Thoracic aorta (tissue), 2 donors: Measurements from ENCODE around the gene PLPP6. TPM values are rescaled to one million over a fixed set of nuclear protein-coding genes. Genes with fewer than 3 reads are reported as not detected.
A peak's percentile ranks its signal among the peaks of the same experiment; 100 is the strongest.
"Not testable (repeated sequence)": the region's sequence is repeated elsewhere in the genome, so short reads cannot be mapped to it uniquely, and the experiment has no call there.

Experiments
- ATAC-seq: fragments of 150-250 bp; one replicate; pipeline ENCODE4 v1.8.0; 2017; ENCODE audit warnings: low read depth; ENCODE audit not compliant: insufficient number of reproducible peaks, low FRiP score
- DNase-seq: peaks from one replicate; pipeline ENCODE4 v3.0.0-alpha.2; 2020; ENCODE audit warnings: low spot score
- H3K27ac ChIP-seq, 2 donors: fragments of 200-600 bp; sonication (generic); 1 replicate in 1 of 2; 2 replicates in 1 of 2; pipeline ENCODE4 v1.5.1; 2016; ENCODE audit warnings: mild to moderate bottlenecking in 2 of 2, moderate library complexity in 2 of 2
- H3K27me3 ChIP-seq: fragments of 200-600 bp; sonication (generic); replicated peaks from 2 replicates; pipeline ENCODE4 v1.6.0; 2016; ENCODE audit warnings: mild to moderate bottlenecking; ENCODE audit not compliant: insufficient read depth
- H3K36me3 ChIP-seq: fragments of 200-600 bp; sonication (generic); one replicate; pipeline ENCODE4 v1.5.1; 2016
- H3K4me1 ChIP-seq, 2 donors: fragments of 200-600 bp; sonication (generic); 1 replicate in 1 of 2; 2 replicates in 1 of 2; pipeline versions ENCODE4 v1.5.1 to v1.6.0; 2016; ENCODE audit warnings: low read depth in 2 of 2, mild to moderate bottlenecking in 1 of 2; ENCODE audit not compliant: control insufficient read depth in 1 of 2
- H3K4me3 ChIP-seq: fragments of 200-600 bp; sonication (generic); 2 replicates; pipeline ENCODE4 v1.5.1; 2016; ENCODE audit warnings: mild to moderate bottlenecking
- H3K9me3 ChIP-seq: fragments of 200-600 bp; sonication (generic); 2 replicates; pipeline ENCODE4 v1.5.1; 2016
- total RNA-seq, 2 donors: library from RNA; depleted of rRNA; stranded (reverse); fragments of >200 nt; gene quantifications; one replicate each; pipeline versions ENCODE4 v1.1.0 to v1.2.3, GENCODE V29; 2016
- TF ChIP-seq, protein P1 (sequence below): fragments of 200-600 bp; sonication (generic); IDR thresholded peaks from one replicate; pipeline ENCODE4 v1.5.1; 2019; ENCODE audit warnings: antibody characterized with exemption

The PLPP6 gene
- total RNA-seq, 2 donors from 2014 or later, result 4.5 to 5.0 TPM

DNA sequence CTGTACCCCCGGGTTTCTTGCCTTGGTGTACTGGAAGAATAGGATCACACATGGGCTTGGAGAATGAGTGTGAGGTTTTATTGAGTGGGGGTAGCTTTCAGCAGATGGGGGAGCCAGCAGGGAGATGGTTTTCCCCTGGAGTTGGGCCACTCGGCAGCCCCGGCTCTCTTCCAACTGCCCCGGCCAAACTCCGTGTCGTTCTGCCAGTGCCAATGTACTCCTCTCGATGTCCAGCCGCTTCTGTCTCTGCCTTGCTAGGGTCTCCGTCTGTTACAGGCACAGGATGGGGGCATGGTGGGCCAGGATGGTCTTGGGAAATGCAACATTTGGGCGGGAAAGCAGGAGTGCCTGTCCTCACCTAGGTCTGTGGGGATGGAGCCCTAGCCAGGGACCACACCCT lies 7.6 kb upstream of the PLPP6 start:
- Histone ChIP-seq H3K4me3 (no peak overlapping the region), H3K27me3 (no peaks in the 10 kb centered on the region), H3K27ac (no peak overlapping the region), H3K9me3 (no peaks in the 10 kb centered on the region), H3K36me3 (no peaks in the 10 kb centered on the region), H3K4me1 (no peaks in the 10 kb centered on the region)
- DNase-seq, result no peak
- TF ChIP-seq, protein P1, sequence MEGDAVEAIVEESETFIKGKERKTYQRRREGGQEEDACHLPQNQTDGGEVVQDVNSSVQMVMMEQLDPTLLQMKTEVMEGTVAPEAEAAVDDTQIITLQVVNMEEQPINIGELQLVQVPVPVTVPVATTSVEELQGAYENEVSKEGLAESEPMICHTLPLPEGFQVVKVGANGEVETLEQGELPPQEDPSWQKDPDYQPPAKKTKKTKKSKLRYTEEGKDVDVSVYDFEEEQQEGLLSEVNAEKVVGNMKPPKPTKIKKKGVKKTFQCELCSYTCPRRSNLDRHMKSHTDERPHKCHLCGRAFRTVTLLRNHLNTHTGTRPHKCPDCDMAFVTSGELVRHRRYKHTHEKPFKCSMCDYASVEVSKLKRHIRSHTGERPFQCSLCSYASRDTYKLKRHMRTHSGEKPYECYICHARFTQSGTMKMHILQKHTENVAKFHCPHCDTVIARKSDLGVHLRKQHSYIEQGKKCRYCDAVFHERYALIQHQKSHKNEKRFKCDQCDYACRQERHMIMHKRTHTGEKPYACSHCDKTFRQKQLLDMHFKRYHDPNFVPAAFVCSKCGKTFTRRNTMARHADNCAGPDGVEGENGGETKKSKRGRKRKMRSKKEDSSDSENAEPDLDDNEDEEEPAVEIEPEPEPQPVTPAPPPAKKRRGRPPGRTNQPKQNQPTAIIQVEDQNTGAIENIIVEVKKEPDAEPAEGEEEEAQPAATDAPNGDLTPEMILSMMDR, result no peak
- ATAC-seq, result no peak

DNA sequence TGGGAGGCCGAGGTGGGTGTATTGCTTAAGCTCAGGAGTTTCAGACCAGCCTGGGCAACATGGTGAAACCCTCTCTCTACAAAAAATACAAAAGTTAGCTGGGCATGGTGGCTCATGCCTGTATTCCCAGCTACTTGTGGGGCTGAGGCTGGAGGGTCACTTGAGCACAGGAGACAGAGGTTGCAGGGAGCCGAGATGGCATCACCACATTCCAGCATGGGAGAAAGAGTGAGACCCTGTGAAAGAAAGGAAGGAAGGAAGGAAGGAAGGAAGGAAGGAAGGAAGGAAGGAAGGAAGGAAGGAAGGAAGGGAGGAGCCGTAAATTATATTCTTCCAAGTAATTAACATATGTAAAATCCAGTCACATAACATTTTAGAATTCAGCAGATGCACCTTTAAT lies 5.9 kb upstream of the PLPP6 start:
- H3K27ac ChIP-seq, ATAC-seq: not testable (repeated sequence)

DNA sequence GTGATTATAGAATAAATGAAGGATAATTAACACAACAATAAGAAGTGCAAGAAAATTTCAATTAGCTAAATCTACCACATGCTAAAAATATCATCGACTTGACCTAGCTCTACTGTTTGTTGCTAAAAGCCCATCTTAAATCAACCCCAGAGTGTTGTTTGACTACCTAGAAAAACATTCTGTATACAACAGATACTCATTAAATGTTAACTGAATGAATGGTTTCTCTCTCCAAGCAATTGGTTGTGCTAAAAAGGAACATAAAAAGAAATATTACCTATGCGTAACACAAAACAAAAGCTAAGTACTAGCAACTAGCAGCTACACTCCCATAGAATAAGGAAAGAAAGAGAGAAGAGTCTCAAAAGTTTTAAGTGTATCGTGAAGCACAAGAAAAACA lies 5.5 kb upstream of the PLPP6 start:
- TF ChIP-seq, protein P1, result no peak
- no peaks in the 10 kb centered on the region for H3K36me3 ChIP-seq
- peaks cover 0 to 8% of the 10 kb centered on the region in 2 donors for H3K4me1 ChIP-seq
- no peaks in the 10 kb centered on the region for H3K9me3 ChIP-seq
- H3K27ac ChIP-seq, result no peak overlapping the region
- no peak for ATAC-seq
- no peaks in the 10 kb centered on the region for H3K27me3 ChIP-seq
- no peak overlapping the region for H3K4me3 ChIP-seq
- no peak for DNase-seq

More for the DNA sequence above, 5.9 kb upstream of the PLPP6 start:
- not testable (repeated sequence) for H3K36me3 ChIP-seq, H3K9me3 ChIP-seq, H3K4me3 ChIP-seq, DNase-seq, H3K27me3 ChIP-seq, H3K4me1 ChIP-seq

DNA sequence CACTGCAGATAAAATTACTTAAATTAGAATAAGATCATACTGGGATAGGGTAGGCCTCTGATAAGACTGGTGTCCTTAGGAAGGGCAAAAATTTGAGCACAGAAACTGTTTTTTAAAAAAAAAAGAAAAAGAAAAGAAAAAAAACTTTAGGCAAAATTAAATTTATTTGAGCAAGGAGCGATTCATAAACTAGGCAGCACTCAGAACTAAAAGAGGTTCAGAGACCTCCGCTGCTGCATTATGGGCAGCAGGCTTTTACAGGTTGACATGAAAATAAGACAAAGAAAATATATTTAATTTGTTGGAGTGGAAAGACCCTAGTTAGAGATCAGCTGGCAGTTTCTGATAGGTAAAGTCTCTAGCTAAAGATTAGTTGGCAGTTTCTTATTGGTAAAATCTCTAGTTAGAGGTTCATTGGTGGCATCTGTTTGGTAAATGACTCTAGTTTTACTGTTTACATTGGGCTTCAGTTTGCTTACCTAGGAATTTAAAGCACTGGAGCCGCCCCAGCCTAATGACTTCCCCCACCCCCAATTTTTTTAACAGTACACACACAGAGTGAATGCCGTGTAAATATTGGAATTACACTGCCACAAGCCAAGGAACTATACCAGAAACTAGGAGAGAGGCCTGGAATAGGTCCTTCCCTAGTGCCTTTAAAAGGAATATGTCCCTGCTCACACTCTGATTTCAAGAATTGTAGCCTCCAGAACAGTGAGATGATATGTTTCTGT lies 4.5 kb upstream of the PLPP6 start:
- Histone ChIP-seq H3K4me3 (no peak overlapping the region), H3K9me3 (no peaks in the 10 kb centered on the region), H3K36me3 (no peaks in the 10 kb centered on the region), H3K27ac (no peak overlapping the region), H3K4me1 (peaks cover 0 to 11% of the 10 kb centered on the region in 2 donors), H3K27me3 (no peaks in the 10 kb centered on the region)
- no peak for DNase-seq
- TF ChIP-seq, protein P1, result no peak
- ATAC-seq, result no peak

DNA sequence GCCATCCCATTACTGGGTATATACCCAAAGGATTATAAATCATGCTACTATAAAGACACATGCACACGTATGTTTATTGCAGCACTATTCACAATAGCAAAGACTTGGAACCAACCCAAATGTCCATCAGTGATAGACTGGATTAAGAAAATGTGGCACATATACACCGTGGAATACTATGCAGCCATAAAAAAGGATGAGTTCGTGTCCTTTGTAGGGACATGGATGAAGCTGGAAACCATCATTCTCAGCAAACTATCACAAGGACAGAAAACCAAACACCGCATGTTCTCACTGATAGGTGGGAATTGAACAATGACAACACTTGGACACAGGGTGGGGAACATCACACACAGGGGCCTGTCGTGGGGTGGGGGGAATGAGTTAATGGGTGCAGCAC lies 1.4 kb upstream of the PLPP6 start:
- ATAC-seq, H3K4me3 ChIP-seq, H3K27me3 ChIP-seq, H3K9me3 ChIP-seq, DNase-seq, H3K36me3 ChIP-seq: not testable (repeated sequence)
- H3K27ac ChIP-seq, result peak overlapping the region in 1 of 2 donors; percentile 74
- H3K4me1 ChIP-seq, result peaks cover 13 to 39% of the 10 kb centered on the region in 2 donors

DNA sequence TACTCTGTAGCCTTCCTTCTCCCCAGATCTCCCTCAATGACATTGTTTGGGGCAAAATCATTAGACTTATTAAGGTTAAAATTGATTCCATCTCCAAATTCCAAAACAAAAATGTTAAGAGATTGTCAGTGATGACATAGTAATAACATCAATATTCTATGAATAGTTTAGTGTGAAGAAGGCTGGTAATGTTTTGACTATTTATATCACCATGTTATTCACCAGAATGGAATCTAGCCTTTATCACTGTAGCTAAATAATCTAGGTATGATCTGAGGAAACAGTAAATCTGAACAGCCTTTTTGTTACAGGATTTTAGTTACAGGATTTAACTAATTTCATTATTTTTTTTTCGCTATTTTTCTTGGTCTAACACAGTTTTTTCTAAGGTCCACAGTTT lies 929 bp upstream of the PLPP6 start:
- TF ChIP-seq, protein P1, result no peak
- H3K9me3 ChIP-seq, result no peaks in the 10 kb centered on the region
- H3K4me3 ChIP-seq, result peak overlapping the region; percentile 90
- no peaks in the 10 kb centered on the region for H3K36me3 ChIP-seq
- H3K27ac ChIP-seq, result peak overlapping the region in 1 of 2 donors; percentile 74
- H3K27me3 ChIP-seq, result no peaks in the 10 kb centered on the region
- H3K4me1 ChIP-seq, result peaks cover 13 to 42% of the 10 kb centered on the region in 2 donors
- DNase-seq, result no peak
- ATAC-seq, result no peak
